Measurements from ENCODE around the gene ALS2CL.
"Not testable (repeated sequence)": the region's sequence is repeated elsewhere in the genome, so short reads cannot be mapped to it uniquely, and the experiment has no call there.

ALS2CL gene, protein sequence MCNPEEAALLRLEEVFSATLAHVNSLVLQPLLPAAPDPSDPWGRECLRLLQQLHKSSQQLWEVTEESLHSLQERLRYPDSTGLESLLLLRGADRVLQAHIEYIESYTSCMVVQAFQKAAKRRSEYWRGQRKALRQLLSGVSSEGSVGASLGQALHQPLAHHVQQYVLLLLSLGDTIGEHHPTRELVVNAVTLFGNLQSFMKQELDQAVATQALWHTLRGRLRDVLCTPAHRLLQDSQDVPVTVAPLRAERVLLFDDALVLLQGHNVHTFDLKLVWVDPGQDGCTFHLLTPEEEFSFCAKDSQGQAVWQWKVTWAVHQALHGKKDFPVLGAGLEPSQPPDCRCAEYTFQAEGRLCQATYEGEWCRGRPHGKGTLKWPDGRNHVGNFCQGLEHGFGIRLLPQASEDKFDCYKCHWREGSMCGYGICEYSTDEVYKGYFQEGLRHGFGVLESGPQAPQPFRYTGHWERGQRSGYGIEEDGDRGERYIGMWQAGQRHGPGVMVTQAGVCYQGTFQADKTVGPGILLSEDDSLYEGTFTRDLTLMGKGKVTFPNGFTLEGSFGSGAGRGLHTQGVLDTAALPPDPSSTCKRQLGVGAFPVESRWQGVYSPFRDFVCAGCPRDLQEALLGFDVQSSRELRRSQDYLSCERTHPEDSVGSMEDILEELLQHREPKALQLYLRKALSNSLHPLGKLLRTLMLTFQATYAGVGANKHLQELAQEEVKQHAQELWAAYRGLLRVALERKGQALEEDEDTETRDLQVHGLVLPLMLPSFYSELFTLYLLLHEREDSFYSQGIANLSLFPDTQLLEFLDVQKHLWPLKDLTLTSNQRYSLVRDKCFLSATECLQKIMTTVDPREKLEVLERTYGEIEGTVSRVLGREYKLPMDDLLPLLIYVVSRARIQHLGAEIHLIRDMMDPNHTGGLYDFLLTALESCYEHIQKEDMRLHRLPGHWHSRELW

DNA sequence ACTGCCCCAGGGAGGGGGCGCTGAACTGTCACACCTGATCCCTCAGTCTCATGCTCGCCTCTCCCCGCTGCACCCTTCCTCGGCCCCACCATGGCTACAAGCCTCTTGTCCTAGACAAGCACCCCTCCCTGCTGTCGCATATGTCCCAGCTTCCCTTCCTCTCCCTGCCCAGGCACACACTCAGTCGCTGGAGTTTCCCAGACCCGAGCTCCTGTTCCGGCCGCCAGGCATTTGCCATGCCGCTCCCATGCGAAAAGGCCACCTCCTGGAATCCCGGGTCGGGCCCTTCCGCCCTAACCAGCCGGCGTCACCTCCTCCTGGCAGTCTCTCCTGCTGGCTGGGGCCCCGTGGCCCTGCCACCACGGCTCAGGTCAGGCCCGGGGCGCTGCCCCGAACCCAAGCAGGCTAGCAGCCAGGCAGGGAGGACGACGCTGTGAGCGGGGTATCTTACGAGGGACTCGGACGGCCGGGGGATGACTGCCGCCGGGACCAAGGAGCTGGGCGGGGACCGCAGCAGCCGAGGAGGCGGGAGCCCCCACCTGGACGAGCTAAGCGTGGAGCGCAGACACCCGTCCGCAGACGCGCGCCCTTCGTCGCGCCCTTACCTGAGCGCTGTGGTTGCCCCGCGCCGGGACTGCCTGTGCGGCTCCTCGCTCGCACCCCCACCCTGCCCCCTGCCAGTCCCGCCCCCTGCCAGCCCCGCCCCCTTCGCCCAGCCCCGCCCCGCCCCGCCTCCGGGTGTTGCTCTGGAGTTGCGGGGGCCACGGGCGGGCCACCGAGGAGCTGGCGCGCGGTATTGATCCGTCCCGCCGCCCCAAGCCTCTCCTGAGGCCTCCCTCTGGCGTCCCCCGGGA lies at the start of gene ALS2CL:
ALS2CL (minus strand) TSS at position 642 of the 854 bp plus-strand sequence. CDS start 4,239 bp downstream, outside the sequence.
- DNase-seq: no peak
- H2AFZ ChIP-seq (ENCODE audit: low read depth, low read length): peak within 1 kb of the TSS; percentile 75

DNA sequence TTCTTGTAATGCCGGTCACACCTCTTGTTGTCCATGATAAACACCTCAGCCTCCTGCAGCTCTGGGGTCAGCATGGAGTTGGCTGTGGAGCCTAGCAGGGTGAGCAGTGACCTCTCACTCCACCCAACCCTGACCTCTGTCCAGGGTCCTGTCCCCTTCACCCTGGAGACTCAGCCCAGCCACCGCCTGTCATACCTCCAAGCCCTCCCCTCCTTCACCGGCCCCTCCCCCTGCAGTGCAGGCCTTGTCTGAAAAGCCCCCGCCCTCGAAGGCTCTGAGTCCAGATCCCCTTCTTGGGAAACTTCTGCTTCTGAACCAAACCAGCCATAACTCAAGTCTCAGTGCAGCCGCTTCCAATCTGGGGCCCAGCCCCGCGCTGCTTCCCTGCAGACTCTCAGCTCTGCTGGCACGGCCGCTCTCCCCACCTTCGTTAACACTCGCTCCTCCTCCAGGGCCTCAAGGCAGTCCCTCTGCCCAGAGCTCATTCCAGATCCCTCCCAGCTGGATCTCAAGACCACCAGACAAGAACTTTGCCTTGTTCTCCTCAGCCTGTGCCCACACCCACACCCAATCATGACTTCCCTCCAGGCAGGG lies 49.6 kb upstream of the ALS2CL start:
- no peaks in the 10 kb centered on the region for H3K9me3 ChIP-seq (ENCODE audit: insufficient read depth, low read length, severe bottlenecking)
- H3K36me3 ChIP-seq (ENCODE audit: insufficient read depth, low read length): no peaks in the 10 kb centered on the region
- H3K4me3 ChIP-seq (ENCODE audit: low read depth in 1 of 2, low read length in 2 of 2): no peak overlapping the region
- no peaks in the 10 kb centered on the region for H3K79me2 ChIP-seq (ENCODE audit: insufficient read depth, low read length)
- no peaks in the 10 kb centered on the region for H3K27me3 ChIP-seq (ENCODE audit: insufficient read depth, low read length, poor library complexity)
- H3K9ac ChIP-seq (ENCODE audit: low read depth, low read length): no peak overlapping the region
- ATAC-seq (ENCODE audit: insufficient read depth, low read depth) (no peak), DNase-seq (no peak)
- H2AFZ ChIP-seq (ENCODE audit: low read depth, low read length): no peak overlapping the region
- no peaks in the 10 kb centered on the region for H4K20me1 ChIP-seq (ENCODE audit: insufficient read depth, low read length)
- no peak overlapping the region for H3K27ac ChIP-seq (ENCODE audit: low read length)
- no peaks in the 10 kb centered on the region for H3K4me1 ChIP-seq (ENCODE audit: insufficient read depth, low read length)
- TF ChIP-seq, protein P1, sequence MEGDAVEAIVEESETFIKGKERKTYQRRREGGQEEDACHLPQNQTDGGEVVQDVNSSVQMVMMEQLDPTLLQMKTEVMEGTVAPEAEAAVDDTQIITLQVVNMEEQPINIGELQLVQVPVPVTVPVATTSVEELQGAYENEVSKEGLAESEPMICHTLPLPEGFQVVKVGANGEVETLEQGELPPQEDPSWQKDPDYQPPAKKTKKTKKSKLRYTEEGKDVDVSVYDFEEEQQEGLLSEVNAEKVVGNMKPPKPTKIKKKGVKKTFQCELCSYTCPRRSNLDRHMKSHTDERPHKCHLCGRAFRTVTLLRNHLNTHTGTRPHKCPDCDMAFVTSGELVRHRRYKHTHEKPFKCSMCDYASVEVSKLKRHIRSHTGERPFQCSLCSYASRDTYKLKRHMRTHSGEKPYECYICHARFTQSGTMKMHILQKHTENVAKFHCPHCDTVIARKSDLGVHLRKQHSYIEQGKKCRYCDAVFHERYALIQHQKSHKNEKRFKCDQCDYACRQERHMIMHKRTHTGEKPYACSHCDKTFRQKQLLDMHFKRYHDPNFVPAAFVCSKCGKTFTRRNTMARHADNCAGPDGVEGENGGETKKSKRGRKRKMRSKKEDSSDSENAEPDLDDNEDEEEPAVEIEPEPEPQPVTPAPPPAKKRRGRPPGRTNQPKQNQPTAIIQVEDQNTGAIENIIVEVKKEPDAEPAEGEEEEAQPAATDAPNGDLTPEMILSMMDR (IDR thresholded peaks at IDR 0.05; ENCODE audit: borderline replicate concordance, extremely low read depth, low read length, poor library complexity, severe bottlenecking): no peak
- no peak for TF ChIP-seq EZH2 (IDR thresholded peaks at IDR 0.05; ENCODE audit: borderline replicate concordance, low read depth, low read length, severe bottlenecking)
- H3K4me2 ChIP-seq (ENCODE audit: insufficient read depth, low read length): no peak overlapping the region

More for the DNA sequence above, at the start of gene ALS2CL:
- H3K9ac ChIP-seq (ENCODE audit: low read depth, low read length): peak within 1 kb of the TSS; percentile 41
- H3K27ac ChIP-seq (ENCODE audit: low read length): peak within 1 kb of the TSS; percentile 84
- H3K79me2 ChIP-seq (ENCODE audit: insufficient read depth, low read length): no peaks in the 10 kb centered on the region
- H3K4me3 ChIP-seq (ENCODE audit: low read depth in 1 of 2, low read length in 2 of 2): no peak within 1 kb of the TSS
- H3K27me3 ChIP-seq (ENCODE audit: insufficient read depth, low read length, poor library complexity): no peaks in the 10 kb centered on the region
- no peaks in the 10 kb centered on the region for H3K36me3 ChIP-seq (ENCODE audit: insufficient read depth, low read length)
- peaks cover 27% of the 10 kb centered on the region for H3K4me1 ChIP-seq (ENCODE audit: insufficient read depth, low read length)
- no peak within 1 kb of the TSS for H3K4me2 ChIP-seq (ENCODE audit: insufficient read depth, low read length)
- no peaks in the 10 kb centered on the region for H4K20me1 ChIP-seq (ENCODE audit: insufficient read depth, low read length)
- no peak for ATAC-seq (ENCODE audit: insufficient read depth, low read depth)
- TF ChIP-seq, protein P1 (IDR thresholded peaks at IDR 0.05; ENCODE audit: borderline replicate concordance, extremely low read depth, low read length, poor library complexity, severe bottlenecking): no peak
- no peak for TF ChIP-seq EZH2 (IDR thresholded peaks at IDR 0.05; ENCODE audit: borderline replicate concordance, low read depth, low read length, severe bottlenecking)
- H3K9me3 ChIP-seq (ENCODE audit: insufficient read depth, low read length, severe bottlenecking): no peaks in the 10 kb centered on the region

DNA sequence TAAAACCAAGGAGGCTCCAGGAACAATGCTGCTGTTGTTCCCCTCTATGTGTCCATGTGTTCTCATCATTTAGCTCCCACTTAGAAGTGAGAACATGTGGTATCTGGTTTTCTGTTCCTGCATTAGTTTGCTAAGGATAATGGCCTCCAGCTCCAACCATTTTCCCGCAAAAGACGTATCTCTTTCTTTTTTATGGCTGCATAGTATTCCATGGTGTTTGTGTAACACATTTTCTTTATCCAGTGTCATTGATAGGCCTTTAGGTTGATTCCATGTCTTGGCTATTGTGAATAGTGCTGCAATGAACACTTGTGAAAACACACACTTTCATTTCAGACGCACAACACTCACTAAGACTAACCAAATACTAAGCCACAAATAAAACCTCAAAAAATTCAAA lies 46.1 kb upstream of the ALS2CL start:
- H3K27ac ChIP-seq (ENCODE audit: low read length); ATAC-seq (ENCODE audit: insufficient read depth, low read depth); H3K36me3 ChIP-seq (ENCODE audit: insufficient read depth, low read length): not testable (repeated sequence)

More for the DNA sequence above, 46.1 kb upstream of the ALS2CL start:
- H3K9me3 ChIP-seq (ENCODE audit: insufficient read depth, low read length, severe bottlenecking); H3K79me2 ChIP-seq (ENCODE audit: insufficient read depth, low read length); H3K4me2 ChIP-seq (ENCODE audit: insufficient read depth, low read length); DNase-seq; H3K27me3 ChIP-seq (ENCODE audit: insufficient read depth, low read length, poor library complexity); H2AFZ ChIP-seq (ENCODE audit: low read depth, low read length); H3K4me3 ChIP-seq (ENCODE audit: low read depth in 1 of 2, low read length in 2 of 2); H3K4me1 ChIP-seq (ENCODE audit: insufficient read depth, low read length); H3K9ac ChIP-seq (ENCODE audit: low read depth, low read length); H4K20me1 ChIP-seq (ENCODE audit: insufficient read depth, low read length): not testable (repeated sequence)
